Measurements from ENCODE around the gene C20orf144.

The C20orf144 gene

DNA sequence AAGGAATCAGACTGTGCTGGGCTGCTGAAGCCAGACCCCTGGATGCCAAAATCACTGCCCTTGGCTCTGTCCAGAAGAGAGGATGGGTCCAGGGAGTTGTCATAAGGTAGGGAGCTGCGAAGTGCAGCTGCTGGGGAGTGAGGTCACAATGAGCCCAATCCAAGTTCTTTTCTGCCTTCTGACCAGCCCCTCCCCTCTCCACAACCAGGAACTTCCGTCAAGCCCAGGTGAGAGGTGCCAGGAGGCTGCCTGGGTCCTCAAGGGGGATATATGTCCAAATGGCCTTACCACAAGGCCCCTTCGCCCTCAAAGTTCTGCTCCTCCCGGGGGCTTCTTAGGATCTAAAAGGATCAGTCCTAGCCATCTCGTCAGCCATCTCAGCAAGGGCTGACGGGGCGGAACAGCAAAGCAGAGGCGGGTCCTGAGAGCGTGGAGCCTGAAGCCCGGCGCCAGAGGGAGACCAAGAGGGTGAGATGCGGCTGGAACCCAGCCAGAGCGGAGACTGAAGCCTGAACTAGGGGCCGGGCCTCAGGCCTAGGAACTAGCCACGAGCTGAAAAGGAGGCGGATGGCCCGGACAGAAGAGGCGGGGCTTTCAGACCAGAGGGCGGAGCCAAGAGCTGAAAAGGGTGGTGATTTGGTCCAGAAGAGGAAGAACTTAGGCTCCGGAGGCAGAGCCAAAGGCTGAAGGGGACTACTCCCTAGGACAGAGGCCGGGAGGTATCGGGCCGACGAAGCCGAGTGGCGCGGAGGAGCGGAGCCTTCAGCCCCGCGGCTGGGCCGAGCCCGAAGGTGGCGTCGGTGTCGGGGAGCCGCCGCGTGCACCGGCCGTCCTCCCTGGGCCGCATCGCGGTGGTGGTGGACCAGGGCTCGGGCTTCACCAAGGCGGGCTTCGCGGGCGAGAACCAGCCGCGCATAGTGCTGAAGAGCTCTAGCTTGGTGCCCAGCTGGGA, 4.4 kb downstream of the C20orf144 start, which contains the start of gene ACTL10:
TSS of gene ACTL10 (plus strand) at position 651 of the 952 bp plus-strand sequence. CDS start 555 bp downstream, outside the sequence.
- peak; percentile 85 for DNase-seq

DNA sequence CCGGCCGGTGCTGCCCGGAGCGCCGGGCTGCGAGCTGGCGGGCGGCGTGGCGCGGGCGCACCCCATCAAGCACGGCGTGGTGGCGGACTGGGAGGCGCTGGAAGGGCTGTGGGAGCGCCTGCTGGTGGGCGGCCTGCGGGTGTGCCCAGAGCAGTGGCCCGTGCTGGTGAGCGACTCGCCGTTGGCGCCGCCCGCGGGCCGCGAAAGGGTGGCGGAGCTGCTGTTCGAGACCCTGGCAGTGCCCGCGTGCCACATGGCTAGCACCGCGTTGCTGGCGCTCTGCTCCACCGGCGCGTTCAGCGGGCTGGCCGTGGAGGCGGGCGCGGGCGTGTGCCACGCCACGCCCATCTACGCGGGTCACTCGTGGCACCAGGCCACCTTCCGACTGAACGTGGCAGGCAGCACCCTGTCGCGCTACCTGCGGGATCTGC, 5.1 kb downstream of the C20orf144 start:
- DNase-seq: no peak

DNA sequence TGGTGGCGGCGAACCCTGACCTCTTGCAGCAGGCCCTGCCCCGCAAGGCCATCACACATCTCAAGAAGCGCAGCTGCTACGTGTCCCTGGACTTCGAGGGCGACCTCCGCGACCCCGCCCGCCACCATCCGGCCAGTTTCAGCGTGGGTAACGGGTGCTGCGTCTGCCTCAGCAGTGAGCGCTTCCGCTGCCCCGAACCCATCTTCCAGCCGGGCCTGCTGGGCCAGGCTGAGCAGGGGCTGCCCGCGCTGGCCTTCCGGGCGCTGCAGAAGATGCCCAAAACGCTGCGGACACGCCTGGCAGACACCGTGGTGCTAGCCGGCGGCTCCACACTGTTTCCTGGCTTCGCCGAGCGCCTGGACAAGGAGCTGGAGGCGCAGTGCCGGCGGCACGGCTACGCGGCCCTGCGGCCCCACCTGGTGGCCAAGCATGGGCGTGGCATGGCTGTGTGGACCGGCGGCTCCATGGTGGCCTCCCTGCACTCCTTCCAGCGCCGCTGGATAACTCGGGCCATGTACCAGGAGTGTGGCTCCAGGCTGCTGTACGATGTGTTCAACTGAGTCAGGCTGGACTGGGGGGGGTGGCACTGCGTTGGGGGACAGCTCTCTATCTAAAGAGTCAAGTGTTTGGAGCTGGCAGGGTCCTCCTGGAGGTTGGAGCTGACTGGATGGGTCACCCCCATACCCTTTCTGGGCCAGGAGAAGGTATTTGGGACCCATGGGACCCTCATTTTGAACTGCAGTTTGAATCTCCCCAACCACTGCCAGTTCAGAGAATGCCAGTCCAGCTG, 5.7 kb downstream of the C20orf144 start:
- peak; percentile 26 for DNase-seq

DNA sequence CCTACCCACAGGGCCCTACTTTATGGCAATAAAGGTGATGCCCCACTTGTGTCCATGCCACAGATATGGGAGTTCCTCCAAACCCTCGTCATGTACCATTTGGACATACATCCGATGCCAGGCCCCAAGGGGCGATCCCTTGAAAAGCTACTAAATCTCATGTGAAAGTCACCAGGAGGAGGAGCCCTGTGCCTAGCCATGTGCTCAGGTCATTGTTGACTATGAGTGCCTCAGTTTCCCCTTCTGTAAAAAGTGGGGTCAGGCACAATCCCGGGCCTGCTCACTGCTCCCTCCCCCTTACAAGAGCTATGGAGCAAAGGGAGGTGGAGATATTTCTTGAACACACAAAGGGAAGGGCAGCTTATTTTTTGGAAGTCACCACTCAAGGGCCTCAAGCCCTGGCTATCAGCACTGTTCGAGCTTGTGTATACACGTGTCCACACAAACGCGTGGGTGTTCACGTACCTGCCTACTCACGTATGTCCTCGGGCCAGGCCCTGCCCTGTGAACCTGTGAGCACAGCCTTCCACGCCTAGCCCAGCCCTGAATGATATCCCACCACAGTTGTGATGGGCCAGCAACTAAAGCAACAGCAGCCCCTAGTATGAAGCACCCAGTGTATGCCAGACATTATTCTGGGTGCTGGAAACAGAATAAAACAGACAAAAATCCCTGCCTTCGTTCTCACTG, 6.5 kb downstream of the C20orf144 start:
- DNase-seq: no peak

DNA sequence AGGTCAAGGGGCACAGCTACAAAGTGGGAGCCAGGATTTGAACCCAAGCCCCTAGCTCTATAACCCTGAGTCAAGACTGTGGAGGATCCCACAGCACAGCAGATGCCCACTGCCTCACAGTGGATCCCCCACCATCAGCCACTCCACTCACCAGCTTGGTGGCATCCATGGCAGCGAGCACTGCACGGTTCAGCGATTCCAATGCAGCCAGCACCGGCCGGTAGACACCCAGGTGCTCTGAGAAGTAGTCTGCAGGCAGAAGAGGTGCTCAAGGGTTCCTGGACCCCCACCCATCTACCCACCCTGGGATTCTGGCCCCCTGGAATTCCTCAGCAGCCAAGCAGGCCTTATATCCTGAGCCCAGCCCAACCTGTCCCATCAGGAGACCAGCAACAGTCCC, 7.1 kb downstream of the C20orf144 start:
- DNase-seq: no peak

DNA sequence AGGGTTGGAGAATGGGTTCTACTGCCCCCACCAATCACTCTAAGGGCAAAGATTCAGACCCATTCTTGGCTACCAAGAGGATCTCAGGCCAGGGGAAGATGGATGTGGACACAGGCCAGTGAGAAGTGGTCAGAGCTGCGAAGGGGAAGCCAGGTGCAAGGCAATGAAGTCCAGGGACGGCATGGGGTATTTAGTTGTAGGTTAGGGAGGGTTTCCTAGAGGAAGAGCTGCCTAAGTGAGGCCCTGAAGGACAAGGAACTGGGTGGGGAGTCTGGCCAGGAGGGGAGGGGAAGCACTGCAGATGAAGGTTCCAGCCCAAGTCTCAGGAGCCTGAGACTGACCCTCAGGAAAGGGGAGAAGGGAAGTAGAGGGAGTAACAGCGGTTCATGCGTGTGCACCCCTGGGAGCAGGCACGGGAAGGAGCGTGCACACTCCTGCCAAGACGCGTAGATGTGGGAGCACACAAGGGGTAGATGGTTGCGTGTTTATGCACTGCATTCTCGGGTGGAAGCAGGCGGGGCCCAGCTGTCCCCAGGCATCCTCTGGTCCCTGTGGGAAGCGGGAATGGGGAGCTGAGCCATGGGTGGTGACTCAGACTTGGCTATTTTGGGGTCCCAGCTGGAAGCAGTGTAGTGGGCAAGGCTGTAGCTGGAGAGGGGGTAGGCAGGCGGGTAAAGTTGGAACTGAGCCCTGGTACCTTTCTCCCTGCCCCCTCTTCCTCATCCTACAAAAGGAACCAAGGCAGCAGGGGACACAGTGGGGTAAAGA, 7.9 kb downstream of the C20orf144 start:
- DNase-seq: no peak

DNA sequence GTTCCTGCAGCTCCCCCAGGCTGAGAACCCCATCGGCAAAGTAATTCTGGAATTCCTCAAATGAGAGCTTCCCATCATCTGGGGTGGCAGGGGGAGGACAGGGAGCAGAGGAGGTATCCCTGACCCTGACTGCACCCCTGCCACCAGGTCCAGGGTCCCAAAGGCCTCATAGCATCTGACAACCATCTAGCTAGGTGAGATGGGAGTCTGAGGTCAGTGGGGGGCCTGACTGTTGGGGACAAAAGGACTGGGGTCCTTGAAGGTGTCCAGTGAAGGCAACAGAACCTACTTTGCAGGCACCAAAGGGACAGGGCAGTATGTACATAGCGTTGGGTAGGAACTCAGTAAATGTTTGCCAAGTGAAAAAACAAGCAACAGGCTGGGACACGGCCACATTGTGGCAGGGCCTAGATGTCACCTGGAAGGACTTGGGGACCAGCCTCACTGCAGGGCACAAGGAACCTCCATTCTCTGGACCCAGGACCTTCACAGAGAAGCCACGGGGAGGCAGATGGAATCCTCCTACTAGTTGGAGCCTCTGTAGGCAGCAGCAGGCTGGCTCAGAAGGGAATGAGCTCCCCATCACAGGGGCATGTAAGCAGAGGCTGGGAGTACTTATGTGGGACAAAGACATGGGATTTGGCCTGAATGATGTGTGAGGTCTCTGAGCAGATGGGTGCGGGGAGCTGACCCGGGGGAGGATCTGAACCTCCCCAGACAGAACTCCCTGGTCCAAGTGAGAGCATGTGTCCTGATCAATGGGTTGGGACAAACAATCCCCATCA, 8.8 kb downstream of the C20orf144 start:
- DNase-seq: no peak

DNA sequence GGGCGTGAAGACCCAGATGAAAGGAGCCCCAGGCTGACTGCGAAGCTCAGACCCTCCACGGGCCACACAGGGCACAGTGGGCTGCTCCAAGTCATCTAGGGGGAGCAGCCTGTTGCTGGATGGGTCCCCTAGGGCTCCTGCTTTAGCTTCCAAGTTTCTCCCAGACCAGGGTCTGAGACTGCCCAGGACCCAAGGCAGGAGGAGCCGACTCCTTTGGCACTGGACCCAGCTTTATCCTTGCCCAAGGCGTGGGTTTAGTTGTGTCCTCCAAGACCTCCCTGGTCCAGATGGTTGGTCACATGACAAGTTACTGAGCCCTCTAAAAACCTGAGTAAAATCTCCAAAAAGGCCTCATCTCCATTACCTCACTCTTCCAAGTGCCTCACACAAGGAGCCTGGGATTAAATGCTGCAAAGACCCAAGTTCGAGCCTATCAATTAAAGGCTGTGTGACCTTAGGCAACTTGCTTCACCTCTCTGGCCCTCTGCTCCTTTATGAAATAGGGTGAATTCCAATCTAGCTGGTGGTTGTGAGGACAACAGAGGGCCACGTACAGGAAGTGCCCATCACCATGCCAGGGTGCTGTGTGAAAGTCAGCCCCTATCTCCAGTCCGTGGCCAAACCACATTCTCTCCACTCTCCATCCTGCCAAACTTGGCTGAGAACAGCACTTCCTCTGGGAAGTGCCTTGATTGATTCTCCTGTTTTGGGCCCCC, 9.6 kb downstream of the C20orf144 start:
- no peak for DNase-seq

DNA sequence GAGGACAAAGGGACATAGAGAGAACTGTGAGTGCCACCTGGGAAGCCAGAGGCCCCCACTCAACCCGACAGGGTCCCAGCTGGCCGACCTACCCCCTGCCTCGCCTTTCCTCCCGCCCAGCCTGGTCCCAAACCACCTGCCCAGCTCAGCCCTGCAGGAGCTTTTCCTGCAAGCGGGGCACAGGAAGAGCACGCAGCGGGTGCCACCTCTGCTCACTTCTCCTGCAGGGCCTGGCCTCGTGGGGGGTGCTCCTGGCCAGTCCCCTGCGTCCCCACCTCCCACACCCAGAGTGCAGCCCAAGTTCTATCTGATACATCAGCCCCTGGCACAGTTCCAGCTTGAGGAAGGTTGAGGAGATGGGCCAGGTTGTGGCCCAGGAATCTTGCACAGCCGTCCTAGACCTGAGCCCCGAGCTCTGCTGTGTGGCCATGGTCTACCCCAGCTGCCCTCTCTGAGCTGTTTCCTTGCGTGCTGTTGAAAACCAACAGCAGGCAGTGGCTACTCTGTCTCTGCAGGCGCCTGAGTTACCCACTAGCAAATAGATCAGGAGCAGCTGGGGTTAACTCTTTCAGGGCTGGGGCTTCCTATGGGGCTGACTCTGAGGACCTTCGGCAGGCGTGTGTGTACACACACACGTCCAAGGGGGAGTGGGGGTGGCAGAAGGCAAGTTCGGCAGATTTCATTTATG, 10.4 kb downstream of the C20orf144 start:
- DNase-seq: no peak

DNA sequence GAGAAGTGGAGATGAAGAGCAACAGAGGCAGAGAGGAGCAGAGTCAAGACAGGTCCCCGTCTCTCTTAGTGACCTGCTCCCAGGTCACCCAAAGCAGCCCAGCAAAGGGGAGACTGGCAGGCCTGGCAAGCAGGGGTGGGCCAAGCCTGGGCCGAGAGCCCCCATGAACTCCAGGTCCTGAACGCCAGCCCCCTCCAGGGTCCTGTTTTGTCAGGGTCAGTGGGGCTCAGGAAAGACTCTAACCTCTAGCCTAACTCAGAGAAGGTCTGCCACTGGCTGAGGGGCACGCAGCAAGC, 10.9 kb downstream of the C20orf144 start:
- no peak for DNase-seq

DNA sequence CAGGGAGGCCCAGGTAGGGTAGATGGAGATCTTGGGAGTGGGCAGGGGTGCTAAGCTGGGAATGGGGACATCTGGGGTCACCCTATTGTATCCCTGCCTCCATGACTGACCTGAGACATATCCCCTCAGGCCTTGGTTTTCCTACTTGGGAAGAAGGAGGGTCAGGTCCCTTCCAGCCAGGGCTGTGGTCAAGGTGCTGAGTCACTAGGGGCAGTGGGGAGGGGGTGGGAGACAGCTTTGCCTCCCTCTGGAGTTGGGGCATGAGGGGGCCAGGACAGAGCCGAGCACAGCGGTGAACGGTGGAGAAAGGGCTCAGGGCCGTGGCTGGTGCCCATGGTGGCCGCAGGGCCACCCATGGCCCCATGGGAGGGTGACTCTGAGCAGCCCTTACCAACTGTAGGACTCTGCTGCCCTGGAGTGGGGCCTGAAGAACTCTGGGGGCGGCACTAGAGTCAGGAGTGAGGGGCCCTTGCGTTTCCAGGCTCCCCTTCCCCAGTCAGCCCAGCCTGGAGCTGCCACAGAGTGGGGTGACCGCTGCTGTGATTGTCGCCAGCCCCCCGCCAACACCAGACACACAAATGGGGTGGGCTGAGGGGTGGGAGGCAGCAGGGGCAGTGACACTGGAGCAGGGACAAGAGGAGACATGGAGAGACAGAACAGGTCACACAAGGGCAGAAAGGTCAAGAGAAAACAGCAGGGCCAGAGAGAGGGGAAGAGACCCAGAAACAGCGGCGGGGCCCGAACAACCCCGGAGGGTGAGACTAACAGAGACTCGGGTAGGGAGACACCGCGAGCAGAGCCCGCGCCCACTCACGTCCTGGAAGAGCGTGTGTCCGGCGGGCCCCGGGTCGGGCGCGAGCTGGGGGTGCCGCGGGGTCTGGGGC, 11.5 kb downstream of the C20orf144 start:
- DNase-seq: no peak

DNA sequence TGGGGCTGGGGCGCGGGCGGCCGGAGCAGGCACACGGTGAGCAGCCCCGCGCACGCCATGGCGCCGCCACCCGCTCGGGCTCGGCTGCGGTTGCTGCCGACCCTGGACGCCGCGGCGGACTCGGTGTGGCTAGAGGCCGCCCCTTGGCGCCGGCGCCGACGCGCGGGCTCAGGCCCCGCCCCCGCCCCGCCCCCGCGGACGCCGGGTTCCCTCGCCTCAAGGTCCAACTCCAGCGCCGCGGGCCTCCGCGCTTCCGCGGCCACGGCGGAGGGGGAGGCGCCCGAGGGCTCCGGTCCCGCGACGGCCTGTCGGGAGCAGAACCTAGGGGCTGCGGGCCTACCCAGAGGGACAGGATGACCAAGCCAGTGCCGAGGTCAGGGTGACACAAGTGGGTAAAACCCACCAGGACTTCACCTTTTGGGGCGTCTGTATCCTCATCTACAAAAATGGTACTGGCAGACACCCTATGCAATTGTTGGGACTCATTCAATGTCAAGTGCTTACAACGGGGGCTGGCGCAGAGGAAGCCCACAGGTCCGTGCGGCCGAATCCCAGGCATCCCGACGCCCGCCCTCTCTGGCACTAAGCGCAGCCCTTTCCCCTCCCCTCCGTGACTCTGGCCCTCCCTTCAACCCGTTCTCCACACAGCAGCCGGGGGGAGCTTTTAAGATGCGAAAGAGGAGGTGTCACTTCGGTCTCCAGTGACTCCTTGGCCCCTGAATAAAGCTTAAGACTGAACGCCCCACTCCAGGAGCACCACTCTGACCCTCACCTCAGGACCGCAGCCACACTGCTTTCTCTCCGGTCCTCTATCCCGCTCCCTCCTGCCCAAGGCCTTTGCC, 12.4 kb downstream of the C20orf144 start, which contains the start of gene NECAB3:
TSS of gene NECAB3 (minus strand) at position 135 of the 842 bp plus-strand sequence. CDS start at position 59, 76 bp downstream.
- peak; percentile 4 for DNase-seq

DNA sequence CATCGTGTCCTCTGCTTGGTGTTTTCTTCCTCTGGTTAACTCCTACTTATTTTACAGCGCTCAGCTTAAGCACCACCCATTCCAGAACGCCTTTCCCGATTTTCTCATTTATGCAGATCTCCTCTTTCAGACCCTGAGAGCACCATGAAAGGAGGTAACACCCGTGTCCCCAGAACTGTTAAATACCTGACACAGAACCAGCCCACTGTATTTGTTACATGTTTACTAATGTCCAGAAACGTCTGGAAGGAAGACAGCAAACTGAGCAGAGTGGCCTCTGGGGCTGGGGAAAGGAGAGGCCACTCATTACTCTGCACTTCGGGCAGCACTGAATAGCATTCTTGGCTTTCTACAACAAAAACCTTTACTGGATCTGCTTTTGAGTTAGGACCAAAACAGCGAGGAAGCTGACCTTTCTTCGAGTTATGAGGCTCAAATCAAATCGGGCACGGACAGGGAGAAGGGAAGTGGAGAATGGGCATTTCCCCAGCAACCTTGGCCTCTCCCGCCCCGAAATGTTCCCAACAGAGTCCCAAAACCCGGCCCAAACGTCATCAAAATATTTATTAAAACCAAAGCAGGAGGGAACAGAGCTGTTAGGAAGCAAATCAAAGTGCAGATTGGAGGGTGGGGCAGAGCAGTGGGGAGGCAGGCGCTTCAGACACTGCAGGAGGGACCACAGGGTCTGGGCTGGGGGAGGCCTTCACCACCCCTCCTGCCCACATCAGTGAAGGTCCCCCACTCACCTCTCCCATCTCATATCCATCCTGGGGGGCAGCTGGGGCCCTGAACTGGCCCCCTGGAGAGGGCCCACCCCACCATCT, 13.2 kb downstream of the C20orf144 start:
- no peak for DNase-seq

DNA sequence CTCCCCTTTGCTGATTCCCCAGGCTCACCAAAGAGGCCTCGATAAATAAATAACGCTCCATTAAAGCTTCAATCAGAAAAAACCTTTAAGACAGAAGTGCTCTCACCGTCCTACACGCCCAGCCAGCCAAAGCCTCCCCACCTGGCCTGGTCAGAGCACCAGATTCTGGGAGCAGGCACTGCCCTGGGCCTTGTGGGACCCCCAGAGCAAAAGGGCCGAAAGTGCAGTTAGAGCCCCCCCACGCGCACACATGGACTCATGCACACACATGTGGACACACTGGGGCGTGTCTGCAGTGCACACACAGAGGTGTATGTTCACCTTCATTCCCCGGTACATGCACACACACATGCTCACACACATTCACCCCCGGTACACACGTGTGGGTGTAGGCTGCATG, 14.0 kb downstream of the C20orf144 start:
- no peak for DNase-seq

DNA sequence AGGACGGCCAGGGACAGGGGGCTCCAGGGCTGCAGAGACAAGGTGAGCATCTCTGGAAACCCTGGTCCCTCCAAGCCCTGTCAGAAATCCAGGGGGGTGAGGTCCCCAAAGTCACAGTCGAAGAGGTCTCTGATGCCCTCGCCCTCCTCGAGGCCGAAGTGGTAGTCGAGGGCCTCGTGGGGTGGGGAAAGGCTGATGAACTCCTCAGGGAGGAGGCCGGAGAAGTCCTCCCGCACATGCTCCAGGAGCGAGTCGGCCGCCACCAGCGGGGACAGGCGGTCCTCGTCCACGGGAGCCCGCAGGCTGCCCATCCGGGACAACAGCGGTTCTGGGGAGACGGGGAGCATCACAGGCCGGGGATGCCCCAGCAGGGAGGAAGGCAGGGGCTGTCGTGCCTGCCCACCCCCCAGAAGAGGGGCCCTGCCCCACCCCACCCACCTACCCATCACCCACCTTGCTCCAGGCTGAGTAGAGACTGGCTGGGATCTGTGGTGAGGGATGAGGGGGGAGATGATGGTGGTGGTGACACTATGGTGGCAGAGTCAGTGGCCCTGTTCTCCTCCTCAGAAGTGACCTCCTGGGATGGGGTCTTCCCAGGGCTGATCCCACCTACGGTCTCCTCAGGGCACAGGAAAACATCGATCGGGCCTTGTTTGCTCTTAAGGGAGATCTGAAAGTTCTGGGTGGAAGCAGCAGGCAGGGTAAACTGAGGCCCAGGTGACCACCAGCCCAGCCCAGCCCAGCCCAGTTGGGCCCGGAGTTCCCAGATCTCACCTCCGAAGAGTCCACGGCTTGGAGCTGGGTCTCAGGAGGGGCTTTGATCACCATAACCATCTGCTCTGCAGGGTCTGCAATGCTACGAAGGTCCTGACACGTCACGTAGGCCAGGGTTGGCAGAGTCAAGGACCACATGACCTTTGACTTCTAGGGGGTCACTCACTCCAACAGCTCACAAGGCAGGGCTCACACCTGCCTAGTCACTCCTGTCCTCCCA, 14.8 kb downstream of the C20orf144 start:
- DNase-seq: no peak
